GM19025 (cell line): ENCODE data around the gene ZNF438.
"Not testable (repeated sequence)": the region's sequence is repeated elsewhere in the genome, so short reads cannot be mapped to it uniquely, and the experiment has no call there.

Source experiments
- ATAC-seq: cut with Tn5 transposase; IDR thresholded peaks from one replicate; pipeline ENCODE4 v1.9.1; 2021; ENCODE audit warnings: mild to moderate bottlenecking, low read depth, moderate library complexity; ENCODE audit not compliant: unreplicated experiment

The ZNF438 gene

DNA sequence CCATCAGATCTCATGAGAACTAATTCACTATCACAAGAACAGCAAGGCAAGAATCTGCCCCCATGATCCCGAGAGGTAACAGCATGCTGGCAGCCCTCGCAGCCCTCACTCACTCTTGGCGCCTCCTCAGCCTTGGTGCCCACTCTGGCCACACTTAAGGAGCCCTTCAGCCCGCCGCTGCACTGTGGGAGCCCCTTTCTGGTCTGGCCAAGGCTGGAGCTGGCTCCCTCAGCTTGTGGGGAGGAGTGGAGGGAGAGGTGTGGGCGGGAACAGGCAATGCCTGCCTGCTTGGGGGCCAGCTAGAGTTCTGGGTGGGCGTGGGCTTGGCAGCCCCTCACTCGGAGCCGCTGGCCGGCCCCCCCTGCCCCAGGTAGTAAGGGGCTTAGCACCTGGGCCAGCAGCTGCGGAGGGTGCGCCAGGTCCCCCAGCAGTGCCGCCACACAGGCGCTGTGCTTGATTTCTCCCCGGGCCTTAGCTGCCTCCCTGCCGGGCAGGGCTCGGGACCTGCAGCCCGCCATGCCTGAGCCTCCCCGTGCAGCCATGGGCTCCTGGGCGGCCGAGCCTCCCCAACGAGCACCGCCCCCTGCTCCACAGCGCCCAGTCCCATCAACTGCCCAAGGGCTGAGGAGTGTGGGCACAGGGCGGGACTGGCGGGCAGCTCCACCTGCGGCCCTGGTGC is 24.0 kb upstream of the ZNF438 start:
- no peak for ATAC-seq

DNA sequence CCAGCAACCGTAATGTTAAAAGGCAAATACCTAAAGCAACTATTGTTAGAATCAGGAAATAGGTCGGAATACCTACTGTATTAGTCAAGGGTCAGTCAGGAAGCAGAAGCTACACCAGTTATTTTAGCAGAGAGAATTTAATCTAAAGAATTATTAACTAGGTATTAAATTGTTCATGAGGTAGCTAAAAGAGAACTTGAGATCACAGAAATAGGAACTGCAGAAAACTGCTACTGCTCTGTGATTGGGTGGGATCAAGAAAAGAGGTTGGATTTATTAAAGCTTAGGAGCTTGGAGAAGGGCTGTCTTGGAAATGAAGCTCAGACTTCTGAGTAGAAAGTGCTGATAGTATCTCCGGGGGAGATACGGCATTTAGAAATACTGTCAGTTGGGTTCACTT is 20.0 kb upstream of the ZNF438 start:
- no peak for ATAC-seq

DNA sequence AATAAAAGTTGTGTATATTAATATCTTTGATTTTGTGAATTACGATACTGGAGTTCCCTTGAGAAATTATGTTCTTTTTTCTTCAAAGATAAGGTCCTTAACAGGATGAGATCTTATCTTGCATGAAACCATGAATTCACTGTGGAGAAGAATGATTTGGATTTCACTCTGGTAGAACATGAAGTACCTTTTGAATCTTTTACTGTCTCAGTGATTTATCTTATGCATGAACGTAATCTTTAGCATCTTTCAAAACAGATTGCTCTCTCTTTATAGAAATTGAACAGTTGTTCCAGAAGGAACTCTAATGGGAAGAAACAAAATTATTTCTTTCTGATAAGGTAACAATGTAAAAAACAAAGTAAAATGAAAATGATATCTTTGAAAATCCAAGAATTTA is 11.0 kb upstream of the ZNF438 start:
- no peak for ATAC-seq

DNA sequence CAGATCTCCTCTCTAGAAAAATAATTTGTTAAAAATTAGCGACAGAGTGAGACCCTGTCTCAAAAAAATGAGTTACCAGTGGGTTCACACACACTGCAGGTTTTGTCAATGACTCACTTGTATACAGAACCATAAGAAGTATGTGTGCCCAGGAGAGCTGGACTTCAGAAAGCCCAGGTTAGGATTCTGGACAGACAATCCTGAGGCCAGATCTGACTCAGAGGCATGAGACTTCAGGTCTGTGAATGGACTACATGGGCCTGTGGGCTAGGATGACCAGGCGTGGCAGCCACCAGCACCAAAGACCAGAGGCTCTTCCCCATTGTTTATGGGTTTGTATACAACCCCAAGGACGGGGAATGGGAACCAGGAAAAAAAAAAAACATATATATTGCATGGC is 9.3 kb upstream of the ZNF438 start:
- no peak for ATAC-seq

GRCh38 chr10:31039006-31039405 is 7.3 kb upstream of the ZNF438 start:
- ATAC-seq, result not testable (repeated sequence)

DNA sequence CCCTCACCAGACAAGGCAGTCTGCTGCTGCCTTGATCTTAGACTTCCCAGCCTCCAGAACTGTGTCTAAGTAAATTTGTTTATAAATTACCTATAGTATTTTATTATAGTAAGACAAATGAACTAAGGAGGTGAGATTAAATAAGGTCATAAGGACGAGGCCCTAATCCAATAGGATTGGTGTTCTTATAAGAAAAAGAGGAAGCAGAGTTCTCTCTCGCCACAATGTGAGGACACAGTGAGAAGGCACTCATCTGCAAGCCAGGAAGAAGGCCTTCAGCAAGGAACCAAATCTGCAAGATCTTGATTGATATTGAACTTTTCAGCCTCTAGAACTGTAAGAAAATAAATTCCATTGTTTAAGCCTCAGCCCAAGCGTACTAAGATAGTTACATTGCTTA is 6.1 kb upstream of the ZNF438 start:
- no peak for ATAC-seq

GRCh38 chr10:31036209-31036608 is 4.5 kb upstream of the ZNF438 start:
- ATAC-seq, result no peak

GRCh38 chr10:31035266-31035798 is 3.7 kb upstream of the ZNF438 start:
- no peak for ATAC-seq

- ATAC-seq, result no peak
These were observed 2.6 kb upstream of the ZNF438 start for GRCh38 chr10:31034098-31034909.

GRCh38 chr10:31033147-31033546 is 1.5 kb upstream of the ZNF438 start:
- no peak for ATAC-seq

GRCh38 chr10:31032258-31033132 is 830 bp upstream of the ZNF438 start:
- peak; percentile 72 for ATAC-seq

GRCh38 chr10:31031205-31031557 is 484 bp downstream of the ZNF438 start:
- no peak for ATAC-seq

GRCh38 chr10:31030800-31031199 is 865 bp downstream of the ZNF438 start:
- ATAC-seq, result no peak

DNA sequence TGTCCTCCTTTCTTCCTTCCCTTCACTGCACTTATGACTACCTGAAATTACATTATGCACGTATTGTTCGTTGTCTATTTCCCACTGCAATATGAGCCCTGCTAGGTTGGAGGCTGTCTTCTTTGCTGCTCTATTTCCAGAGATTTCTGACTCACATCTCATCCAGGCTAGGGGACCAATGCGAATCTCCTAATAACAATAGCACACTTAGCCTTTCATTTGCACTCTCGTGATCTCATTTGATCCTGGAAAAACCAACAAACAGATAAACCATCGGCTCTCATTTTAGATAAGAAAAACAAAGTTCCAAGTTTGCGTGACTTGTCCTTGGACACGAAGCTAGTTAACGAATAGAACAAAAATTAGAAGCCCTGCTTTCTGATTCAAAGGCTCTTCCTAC is 1.4 kb downstream of the ZNF438 start:
- no peak for ATAC-seq

GRCh38 chr10:31028081-31028480 is 3.6 kb downstream of the ZNF438 start:
- ATAC-seq, result no peak

- ATAC-seq, result not testable (repeated sequence)
These were observed 5.4 kb downstream of the ZNF438 start for GRCh38 chr10:31026279-31026678.

GRCh38 chr10:31025142-31025541 is 6.5 kb downstream of the ZNF438 start:
- no peak for ATAC-seq

- no peak for ATAC-seq
These were observed 8.1 kb downstream of the ZNF438 start for GRCh38 chr10:31023558-31023957.

DNA sequence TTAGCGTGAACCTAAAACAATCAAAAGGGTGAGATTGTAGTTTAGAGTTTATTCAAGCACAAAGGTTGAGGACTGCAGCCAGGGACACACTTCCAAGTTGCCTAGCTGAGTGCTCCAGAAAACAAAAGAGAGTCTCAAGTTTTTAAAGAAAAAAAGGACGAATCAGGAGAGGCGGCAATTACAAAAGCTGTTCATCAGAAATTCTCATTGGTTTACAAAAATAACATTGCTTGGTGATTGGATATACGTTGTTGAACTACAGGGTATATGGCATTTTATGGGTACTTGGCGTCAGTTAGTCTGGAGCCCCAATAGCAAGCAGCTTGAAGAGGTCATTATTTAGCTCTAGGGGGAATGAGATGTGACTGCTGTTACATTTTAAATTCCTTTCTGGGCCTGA is 11.5 kb downstream of the ZNF438 start:
- no peak for ATAC-seq

DNA sequence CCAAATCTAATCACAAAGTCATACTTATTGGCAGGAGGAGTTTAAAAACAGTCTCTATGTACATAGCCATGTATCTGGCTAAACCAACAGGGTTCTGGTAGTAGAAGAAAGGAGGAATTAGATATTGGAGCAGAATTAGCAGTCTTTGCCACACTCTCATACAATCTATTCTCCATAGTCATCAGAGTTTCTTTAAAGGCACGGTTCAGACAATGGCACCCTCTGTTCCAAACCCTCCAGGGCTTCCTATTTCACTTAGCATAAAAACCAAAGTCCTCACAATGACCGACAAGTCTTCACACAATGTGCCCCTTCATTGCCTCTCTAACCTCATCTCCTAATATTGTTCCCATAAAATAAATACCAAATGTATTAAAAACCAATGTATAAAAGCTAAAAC is 12.7 kb downstream of the ZNF438 start:
- no peak for ATAC-seq

DNA sequence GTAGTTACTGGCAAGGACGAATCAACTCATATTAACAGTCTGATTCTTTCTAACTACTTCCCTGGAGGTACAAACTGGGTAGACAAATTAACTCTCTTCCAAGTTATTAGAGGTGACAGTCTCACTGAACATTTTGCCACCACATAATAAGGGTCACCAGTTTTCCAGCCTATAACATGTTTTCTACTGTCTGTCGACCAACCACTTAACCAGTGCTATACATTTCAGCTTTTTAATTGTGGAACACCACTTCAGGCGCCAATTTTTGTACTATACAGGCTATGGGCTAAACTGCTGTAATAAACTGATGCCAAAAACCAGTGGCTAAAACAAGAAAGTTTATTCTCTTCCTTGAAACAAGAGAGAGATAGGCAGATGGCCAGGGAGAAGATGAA is 13.3 kb downstream of the ZNF438 start:
- ATAC-seq, result no peak
